NB4 (cell line): Measurements from ENCODE around the gene ESCO1.

ENCODE experiments used
- CTCF ChIP-seq: IDR thresholded peaks from one replicate; pipeline ENCODE4 v1.5.1; 2012; ENCODE audit warnings: low read depth, low read length
- POLR2A ChIP-seq: IDR thresholded peaks from 2 replicates; pipeline ENCODE4 v1.6.1; 2011; ENCODE audit warnings: mild to moderate bottlenecking; ENCODE audit not compliant: insufficient read length; ENCODE audit errors: extremely low read depth

- TF ChIP-seq CTCF: no peak
- TF ChIP-seq POLR2A: no peak
These were observed 4.2 kb upstream of the ESCO1 start for GRCh38 chr18:21604671-21605070.
